ENCODE data around the gene CIDEC. TPM values are rescaled to one million over a fixed set of nuclear protein-coding genes. Genes with fewer than 3 reads are reported as not detected.

Gene CIDEC
- total RNA-seq, 4 donors from 2014 or later, result 0.35 to 12.4 (median 1.6) TPM; not detected in 1

DNA sequence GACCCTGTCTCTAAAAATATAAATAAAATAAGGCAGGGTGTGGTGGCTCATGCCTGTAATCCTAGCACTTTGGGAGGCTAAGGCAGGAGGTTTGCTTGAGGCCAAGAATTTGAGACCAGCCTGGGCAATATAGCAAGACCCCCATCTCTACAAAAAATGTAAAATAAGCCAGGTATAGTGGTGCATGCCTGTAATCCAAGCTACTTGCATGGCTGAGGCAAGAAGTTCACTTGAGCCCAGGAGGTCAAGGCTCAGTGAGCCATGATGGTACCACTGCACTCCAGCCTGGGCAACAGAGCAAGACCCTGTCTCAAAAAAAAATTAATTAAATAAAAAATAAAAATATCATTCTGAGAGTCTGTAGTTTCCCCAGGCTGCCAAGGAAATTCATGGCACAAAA, 6.3 kb upstream of the CIDEC start:
- H3K36me3 ChIP-seq, result no peaks in the 10 kb centered on the region
- ATAC-seq, result no peak

DNA sequence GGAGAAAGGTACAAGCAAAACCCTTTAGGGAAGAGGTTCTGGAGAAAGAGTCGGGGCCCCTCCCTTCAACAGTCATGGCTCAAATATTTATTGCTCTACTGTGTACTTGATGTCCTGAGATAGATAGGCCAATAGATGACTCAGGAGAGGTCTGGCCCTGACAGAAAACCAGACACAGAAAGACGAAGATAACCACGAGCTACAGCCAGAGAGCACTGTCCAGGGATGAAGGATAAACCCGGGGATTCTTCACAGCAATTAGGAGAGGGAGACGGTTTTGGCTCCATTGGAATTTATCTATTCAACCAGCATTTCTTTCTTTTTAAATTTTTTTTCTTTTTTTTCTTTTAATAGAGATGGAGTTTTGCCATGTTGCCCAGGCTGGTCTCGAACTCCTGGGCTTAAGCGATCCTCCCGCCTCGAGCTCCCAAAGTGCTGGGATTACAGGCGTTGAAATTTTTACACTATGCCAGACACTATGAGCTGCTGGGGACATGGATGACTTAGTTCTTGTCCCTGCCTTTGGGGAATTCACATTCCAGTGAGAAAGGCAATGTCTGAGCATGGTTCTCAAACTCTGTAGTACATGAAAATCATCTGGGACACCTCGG, 4.6 kb upstream of the CIDEC start:
- H3K36me3 ChIP-seq, result no peaks in the 10 kb centered on the region
- no peaks in the 10 kb centered on the region for H3K9me3 ChIP-seq
- no peak overlapping the region for H3K4me3 ChIP-seq
- 54 to 78% methylated on average over 5 to 6 of the region's 11 CpGs for WGBS, 2 donors (ENCODE audit: low coverage in 1 of 2)
- no peak overlapping the region for H3K27ac ChIP-seq
- peak; percentile 80 for ATAC-seq
- TF ChIP-seq, protein P1, sequence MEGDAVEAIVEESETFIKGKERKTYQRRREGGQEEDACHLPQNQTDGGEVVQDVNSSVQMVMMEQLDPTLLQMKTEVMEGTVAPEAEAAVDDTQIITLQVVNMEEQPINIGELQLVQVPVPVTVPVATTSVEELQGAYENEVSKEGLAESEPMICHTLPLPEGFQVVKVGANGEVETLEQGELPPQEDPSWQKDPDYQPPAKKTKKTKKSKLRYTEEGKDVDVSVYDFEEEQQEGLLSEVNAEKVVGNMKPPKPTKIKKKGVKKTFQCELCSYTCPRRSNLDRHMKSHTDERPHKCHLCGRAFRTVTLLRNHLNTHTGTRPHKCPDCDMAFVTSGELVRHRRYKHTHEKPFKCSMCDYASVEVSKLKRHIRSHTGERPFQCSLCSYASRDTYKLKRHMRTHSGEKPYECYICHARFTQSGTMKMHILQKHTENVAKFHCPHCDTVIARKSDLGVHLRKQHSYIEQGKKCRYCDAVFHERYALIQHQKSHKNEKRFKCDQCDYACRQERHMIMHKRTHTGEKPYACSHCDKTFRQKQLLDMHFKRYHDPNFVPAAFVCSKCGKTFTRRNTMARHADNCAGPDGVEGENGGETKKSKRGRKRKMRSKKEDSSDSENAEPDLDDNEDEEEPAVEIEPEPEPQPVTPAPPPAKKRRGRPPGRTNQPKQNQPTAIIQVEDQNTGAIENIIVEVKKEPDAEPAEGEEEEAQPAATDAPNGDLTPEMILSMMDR (IDR thresholded peaks at IDR 0.05), result no peak
- no peak for TF ChIP-seq EP300 (IDR thresholded peaks at IDR 0.05)
- no peak for TF ChIP-seq POLR2AphosphoS5 (IDR thresholded peaks at IDR 0.05)
- no peak for TF ChIP-seq POLR2A (IDR thresholded peaks at IDR 0.05)
- no peaks in the 10 kb centered on the region for H3K4me1 ChIP-seq
- no peaks in the 10 kb centered on the region for H3K27me3 ChIP-seq

More for the DNA sequence above, 6.3 kb upstream of the CIDEC start:
- no peak overlapping the region for H3K27ac ChIP-seq
- H3K4me3 ChIP-seq, result no peak overlapping the region
- no peaks in the 10 kb centered on the region for H3K9me3 ChIP-seq
- no peak for TF ChIP-seq POLR2A (IDR thresholded peaks at IDR 0.05)
- TF ChIP-seq, protein P1 (IDR thresholded peaks at IDR 0.05), result no peak
- no peaks in the 10 kb centered on the region for H3K27me3 ChIP-seq
- H3K4me1 ChIP-seq, result peaks cover 0 to 10% (median 0%) of the 10 kb centered on the region in 3 donors

DNA sequence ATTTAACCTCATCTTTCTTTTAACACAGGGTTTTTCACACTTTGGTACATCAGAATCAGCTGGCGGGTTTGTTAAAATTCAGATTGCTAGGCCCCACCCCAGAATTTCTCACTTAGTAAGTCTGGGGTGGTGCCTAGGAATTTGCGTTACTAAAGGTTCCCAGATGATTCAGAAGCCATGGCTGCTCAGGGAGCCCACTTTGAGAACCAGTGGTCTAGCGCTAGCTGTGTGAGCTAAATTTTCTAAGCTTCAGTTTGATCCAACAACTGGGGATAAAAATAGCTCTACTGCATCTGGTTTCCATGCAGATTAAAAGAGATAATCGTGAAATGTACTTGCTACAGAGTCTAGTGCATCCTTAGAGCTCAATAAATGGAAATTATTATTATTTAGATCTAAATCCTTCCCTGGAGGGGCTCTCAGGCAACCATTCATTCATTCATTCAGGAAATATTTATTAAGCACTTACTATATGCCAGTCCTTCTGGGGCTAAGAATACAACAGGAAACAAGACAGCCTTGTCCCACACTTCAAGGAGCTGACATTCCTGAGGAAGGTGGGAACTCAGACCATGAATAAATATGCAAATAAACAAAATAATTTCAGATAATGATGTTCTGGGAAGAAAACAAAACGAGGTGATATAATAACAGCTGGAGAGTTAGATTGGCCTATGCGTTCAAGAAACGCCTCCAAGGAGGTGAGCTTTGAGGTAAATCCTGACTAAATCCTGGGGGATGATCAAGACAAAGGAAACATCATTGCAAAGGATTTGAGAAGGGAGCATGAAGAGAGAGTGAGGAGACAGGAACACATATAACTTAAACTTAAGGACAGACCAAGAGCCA, 3.9 kb upstream of the CIDEC start:
- H3K27me3 ChIP-seq, result no peaks in the 10 kb centered on the region
- no peak overlapping the region for H3K27ac ChIP-seq
- no peak overlapping the region for H3K4me3 ChIP-seq
- no peaks in the 10 kb centered on the region for H3K4me1 ChIP-seq
- 68 to 75% methylated on average over 5 to 7 of the region's 7 CpGs for WGBS, 2 donors (ENCODE audit: low coverage in 1 of 2)
- H3K9me3 ChIP-seq, result no peaks in the 10 kb centered on the region
- TF ChIP-seq POLR2AphosphoS5 (IDR thresholded peaks at IDR 0.05), result no peak
- TF ChIP-seq, protein P1 (IDR thresholded peaks at IDR 0.05), result no peak
- no peak for TF ChIP-seq POLR2A (IDR thresholded peaks at IDR 0.05)
- TF ChIP-seq EP300 (IDR thresholded peaks at IDR 0.05), result no peak
- no peaks in the 10 kb centered on the region for H3K36me3 ChIP-seq
- ATAC-seq, result no peak

DNA sequence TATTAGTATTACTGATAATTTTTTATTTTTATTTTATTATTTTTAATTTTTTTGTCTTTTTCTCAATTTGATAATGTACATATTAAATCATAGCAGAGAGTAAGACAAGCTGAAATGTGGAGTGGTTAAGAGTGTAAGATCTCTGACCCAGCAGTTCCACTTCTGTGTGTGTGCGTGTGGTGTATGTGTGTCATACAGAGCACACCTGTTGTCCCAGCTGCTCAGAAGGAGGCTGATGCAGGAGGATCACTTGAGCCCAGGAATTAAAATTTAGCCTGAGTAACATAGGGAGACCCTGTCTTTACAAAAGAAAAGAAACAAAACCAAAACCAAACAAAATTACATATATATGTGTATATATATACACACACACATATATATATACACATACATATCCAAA, 1.4 kb upstream of the CIDEC start:
- WGBS, 2 donors (ENCODE audit: low coverage in 1 of 2), result 67 to 89% methylated on average over 1 of the region's 1 CpG
- no peak overlapping the region for H3K27ac ChIP-seq

More for the DNA sequence above, 1.4 kb upstream of the CIDEC start:
- no peaks in the 10 kb centered on the region for H3K4me1 ChIP-seq
- H3K9me3 ChIP-seq, result no peaks in the 10 kb centered on the region
- no peak overlapping the region for H3K4me3 ChIP-seq
- H3K36me3 ChIP-seq, result no peaks in the 10 kb centered on the region
- ATAC-seq, result no peak
- TF ChIP-seq POLR2AphosphoS5 (IDR thresholded peaks at IDR 0.05) (no peak), EP300 (IDR thresholded peaks at IDR 0.05) (no peak), POLR2A (IDR thresholded peaks at IDR 0.05) (no peak)
- TF ChIP-seq, protein P1 (IDR thresholded peaks at IDR 0.05), result no peak
- H3K27me3 ChIP-seq, result no peaks in the 10 kb centered on the region
